GM18526 (cell line): Measurements from ENCODE around the gene IFNA16.
"Not testable (repeated sequence)": the region's sequence is repeated elsewhere in the genome, so short reads cannot be mapped to it uniquely, and the experiment has no call there.

Source experiments
- POLR2A ChIP-seq: IDR thresholded peaks from 3 replicates; pipeline ENCODE4 v1.6.1; 2011; ENCODE audit not compliant: insufficient read length; ENCODE audit errors: extremely low read depth

Gene IFNA16

DNA sequence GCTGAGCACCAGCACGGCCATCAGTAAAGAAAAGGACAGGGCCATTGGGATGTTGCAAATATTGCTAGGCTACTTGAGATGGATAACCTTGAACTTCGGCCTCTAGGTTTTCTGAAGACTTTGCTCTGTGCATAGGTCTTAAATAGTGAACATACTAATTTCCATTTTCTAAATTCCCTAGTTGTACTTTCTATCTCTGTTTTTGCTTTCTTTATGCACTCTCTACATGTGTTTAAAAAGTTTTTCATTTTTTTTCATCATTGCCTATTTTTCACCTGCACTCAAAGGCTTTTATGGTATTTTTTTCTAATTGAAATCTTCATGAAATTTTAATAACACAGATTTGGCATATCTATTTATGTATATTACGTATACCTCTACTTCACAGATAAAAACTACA lies 29.6 kb downstream of the IFNA16 start, which contains the start of gene IFNA4:
IFNA4 (minus strand) TSS at position 101 of the 400 bp plus-strand sequence; CDS start at position 45, 56 bp downstream.
- TF ChIP-seq POLR2A, result not testable (repeated sequence)

DNA sequence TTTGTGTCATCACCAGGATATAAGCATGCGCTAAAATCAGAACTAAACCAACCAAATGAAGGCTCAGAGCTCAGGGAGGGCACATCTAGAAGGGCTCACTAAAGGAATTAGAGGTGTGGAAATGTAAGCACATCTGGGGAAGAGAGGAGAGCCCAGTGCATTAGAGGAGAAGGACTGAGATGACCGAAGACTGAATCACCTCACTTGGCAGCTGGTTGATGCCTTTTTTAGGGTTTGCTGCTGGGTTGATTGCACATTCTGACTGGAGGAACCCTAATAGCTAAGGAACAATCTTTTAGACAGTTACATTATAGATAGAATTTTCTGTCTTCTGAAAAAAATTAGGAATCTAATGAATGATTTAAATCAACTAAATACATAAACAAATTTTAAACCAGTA lies 42.4 kb downstream of the IFNA16 start:
- no peak for TF ChIP-seq POLR2A

DNA sequence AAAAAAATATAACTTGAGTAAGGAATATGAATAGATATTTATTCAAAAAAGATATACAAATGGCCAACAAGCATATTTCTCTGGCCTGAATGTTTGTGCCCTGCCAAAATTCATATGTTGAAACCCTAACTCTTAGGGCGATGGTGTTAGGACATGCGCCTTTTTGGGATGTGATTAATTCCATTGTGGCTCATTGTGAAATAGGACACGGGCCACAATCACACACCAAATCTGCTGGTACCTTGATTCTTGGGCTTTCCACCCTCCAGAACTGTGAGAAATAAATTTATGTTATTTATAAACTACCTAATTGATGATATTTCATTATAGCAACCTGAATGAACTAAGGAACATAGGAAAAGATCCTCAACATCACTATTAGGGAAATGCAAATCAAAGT lies 45.0 kb downstream of the IFNA16 start:
- TF ChIP-seq POLR2A, result no peak

DNA sequence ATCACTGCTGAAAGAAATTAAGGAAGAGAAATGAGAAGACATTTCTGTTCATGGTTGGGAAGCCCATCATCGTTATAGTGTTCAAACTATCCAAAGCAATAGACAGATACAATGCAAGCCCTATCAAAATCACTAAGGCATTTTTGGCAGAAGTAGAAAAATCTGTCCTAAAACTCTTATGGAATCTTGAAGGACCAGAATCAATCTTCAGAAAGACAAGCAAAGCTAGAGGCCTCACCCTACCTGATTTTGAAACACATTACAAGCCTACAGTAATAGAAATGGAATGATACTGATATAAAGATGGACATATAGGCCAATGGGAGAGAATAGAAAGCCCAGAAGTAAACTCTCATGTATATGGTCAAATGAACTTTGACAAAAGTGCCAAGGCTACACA lies 45.8 kb downstream of the IFNA16 start:
- no peak for TF ChIP-seq POLR2A

DNA sequence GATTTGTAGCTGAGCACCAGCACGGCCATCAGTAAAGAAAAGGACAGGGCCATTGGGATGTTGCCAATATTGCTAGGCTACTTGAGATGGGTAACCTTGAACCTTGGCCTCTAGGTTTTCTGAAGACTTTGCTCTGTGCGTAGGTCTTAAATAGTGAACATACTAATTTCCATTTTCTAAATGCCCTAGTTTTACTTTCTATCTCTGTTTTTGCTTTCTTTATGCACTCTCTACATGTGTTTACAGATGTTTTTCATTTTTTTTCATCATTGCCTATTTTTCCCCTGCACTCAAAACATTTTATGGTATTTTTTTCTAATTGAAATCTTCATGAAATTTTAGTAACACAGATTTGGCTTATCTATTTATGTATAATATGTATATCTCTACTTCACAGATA lies 50.6 kb downstream of the IFNA16 start, which contains the start of gene IFNA21:
IFNA21 (minus strand) TSS at position 101 of the 400 bp plus-strand sequence; CDS start at position 53, 48 bp downstream.
- not testable (repeated sequence) for TF ChIP-seq POLR2A
